HG02870 (cell line): Measurements from ENCODE around the gene MPL.

ENCODE experiments used
- ATAC-seq: cut with Tn5 transposase; IDR thresholded peaks from one replicate; pipeline ENCODE4 v1.9.1; 2021; ENCODE audit warnings: mild to moderate bottlenecking, moderate library complexity; ENCODE audit not compliant: unreplicated experiment

Gene MPL

DNA sequence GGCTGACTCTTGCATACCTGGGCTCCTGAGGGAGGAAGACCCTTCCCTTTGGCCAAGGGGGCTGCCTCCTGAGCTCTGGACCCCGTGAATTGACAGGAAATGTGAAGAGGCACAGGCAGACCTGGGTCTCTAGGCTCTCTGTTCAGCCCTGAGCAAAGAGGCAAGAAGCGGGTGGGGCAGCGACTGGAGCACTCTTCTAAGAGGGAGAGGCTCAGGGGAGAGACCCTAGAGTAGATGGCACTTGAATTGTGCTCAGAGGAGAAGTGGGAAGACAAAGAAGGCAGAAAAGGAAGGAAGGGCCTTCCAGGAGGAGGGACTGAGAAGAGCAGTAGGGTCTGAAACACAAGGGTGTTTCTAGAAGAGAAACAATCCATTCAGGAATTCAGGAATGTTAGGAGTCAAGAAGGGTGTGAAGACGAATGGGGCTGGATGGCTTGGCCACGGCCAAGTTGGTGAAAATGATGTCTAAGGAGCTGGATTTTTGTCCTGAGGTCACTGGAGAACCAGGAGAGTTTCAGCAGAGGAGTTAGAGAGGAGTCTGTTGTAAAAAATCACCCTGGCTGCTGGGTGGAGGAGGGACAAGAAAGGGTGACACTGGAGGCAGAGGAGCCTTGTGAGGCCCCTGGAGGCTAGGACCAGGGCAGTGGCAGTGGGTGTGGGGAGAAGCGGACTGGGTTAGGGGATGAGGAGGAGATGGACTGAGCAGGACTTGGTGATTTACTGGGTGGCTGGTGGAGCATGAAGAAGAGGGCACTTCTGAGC lies 31.5 kb upstream of the MPL start:
- ATAC-seq = no peak

DNA sequence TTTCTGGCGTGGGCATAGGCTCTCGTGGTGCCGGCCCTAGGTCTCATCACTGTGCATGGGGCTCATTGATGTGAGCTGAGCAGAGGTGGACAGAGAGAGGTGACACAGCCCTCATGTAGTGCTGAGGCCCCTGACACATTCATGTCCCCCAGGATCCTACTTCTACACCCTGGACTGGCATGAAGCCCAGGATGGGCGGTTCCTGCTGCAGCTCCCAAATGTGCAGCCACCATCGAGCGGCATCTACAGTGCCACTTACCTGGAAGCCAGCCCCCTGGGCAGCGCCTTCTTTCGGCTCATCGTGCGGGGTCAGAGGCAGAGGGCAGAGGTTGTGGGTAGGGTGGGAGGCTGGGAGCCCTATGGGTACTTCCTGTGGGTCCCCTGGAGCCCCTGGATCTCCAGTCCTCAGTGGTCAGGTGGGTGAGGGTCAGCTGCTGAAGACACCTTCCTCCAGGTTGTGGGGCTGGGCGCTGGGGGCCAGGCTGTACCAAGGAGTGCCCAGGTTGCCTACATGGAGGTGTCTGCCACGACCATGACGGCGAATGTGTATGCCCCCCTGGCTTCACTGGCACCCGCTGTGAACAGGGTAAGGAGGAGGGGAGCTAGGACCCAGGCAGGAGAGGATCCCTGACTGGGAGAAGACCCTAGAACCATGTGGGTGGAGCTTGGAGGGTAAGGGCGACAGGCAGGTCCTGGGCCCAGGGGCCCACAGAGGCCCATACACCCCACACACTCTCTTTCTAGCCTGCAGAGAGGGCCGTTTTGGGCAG lies 30.7 kb upstream of the MPL start:
- no peak for ATAC-seq

DNA sequence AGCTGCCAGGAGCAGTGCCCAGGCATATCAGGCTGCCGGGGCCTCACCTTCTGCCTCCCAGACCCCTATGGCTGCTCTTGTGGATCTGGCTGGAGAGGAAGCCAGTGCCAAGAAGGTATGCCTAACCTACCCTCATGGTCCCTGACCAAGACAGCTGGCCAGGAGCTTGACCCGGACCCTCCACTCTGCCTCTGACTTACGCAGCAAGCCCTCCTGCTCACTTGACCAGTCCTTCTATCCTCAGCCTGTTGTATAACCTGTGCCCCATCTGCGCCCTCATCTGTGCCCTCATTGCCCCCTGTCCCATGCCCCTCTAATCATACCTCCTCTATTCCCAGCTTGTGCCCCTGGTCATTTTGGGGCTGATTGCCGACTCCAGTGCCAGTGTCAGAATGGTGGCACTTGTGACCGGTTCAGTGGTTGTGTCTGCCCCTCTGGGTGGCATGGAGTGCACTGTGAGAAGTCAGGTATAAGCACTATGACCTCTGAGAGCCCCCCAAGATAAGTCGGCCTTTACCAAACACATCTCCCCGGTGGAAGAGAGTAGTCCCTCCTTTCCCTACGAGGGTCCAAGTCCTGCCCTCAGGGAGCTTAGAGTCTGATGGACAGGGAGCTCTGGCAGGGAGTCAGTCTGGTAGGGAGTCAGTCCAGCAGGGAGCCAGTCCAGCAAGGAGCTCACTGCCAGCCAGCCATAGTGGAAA lies 30.0 kb upstream of the MPL start:
- no peak for ATAC-seq

DNA sequence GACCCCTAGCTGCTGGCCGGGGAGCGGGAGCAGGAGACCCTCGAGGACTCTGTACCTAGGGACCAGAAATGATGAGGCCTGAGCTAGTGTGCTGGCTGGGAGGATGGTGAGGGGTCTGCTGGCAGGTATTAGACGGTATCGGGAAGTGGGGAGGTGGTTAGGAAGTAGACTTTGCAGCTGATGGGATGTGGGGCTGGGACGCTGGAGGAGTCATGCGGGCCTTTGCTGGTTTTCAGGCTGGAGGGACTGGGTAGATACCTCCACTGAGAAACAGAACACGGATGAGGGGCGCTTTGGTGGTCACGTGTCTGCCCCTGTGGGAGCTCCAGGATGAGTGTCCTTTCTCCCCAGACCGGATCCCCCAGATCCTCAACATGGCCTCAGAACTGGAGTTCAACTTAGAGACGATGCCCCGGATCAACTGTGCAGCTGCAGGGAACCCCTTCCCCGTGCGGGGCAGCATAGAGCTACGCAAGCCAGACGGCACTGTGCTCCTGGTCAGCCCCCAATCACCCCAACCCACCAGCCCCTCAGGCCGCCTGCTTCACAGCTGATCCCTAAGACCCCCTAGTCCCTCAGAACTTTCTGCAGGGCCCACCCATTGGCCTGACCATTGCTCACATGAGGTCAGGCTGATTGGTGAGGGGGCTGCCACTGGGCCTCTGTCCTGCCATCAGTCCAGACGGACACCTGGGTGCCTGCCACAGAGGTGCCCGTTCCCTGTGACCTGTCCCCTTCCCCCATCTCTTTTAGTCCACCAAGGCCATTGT lies 28.8 kb upstream of the MPL start:
- ATAC-seq = no peak

DNA sequence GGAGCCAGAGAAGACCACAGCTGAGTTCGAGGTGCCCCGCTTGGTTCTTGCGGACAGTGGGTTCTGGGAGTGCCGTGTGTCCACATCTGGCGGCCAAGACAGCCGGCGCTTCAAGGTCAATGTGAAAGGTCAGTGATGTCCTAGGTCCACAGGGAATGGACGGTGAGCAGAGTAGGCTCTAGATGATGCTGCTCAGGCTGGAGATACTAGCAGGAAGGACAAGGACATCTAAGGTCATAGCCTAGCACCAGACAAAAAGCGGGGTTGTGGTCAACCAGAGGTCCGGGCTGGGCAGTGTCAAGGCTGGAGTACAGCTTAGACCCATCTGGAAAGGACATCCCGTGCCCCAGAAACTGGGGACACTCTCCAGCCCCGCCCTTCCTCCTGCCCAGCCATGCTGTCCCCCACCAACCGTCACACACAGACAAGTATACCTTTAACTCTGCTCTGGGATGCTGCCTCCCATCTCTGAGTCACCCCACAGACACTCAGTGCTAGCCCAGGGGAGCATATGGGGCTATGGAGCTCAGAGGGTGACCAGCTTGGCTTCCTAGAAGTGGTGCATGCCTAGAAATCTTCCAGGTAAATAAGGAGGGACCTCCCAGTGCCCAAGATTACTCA lies 28.1 kb upstream of the MPL start:
- no peak for ATAC-seq

DNA sequence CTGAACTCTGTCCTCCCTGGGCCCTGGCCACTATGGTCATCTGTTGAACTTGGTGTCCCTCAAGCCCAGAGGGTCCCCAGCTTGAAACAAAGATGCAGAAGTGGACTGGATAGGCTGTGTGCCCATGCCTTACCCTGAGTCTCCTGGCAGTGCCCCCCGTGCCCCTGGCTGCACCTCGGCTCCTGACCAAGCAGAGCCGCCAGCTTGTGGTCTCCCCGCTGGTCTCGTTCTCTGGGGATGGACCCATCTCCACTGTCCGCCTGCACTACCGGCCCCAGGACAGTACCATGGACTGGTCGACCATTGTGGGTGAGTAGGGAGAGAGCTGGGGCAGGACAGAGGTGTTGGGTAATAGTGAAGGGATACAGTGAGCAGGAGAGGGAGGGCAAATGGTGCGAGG lies 26.1 kb upstream of the MPL start:
- no peak for ATAC-seq

DNA sequence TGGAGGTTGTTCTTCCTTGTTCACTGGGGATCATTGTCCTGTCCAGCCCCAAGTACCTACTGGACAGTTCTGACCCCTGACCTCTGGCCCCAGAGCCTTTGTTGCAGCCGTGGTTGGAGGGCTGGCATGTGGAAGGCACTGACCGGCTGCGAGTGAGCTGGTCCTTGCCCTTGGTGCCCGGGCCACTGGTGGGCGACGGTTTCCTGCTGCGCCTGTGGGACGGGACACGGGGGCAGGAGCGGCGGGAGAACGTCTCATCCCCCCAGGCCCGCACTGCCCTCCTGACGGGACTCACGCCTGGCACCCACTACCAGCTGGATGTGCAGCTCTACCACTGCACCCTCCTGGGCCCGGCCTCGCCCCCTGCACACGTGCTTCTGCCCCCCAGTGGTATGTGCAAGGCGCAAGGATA lies 25.4 kb upstream of the MPL start:
- no peak for ATAC-seq

DNA sequence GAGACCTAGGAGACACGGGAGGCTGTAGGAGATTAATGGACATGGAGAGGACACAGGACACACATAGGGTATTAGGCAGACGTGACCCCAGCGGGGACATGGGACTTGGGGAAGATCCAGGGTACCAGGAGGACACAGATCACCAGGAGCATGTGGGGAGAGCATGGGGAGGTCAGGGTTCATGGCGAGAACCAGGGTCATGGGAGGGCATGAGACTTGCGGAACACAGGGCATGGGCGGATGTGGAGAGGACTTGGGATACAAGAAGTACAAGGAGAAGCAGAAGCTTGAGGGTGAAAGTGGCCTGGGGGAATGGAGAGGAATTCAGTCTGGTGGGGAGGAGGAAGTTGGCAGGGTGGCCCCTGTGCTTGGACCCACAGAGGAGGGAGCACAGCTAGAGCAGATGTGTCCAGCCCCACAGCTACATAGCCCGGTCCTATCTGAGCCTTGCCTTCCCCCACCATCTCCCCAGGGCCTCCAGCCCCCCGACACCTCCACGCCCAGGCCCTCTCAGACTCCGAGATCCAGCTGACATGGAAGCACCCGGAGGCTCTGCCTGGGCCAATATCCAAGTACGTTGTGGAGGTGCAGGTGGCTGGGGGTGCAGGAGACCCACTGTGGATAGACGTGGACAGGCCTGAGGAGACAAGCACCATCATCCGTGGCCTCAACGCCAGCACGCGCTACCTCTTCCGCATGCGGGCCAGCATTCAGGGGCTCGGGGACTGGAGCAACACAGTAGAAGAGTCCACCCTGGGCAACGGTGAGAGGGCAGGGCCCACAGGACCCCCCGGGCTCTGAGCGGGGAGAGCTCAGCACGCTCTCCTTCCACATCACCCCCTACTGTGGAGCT lies 24.7 kb upstream of the MPL start:
- no peak for ATAC-seq

DNA sequence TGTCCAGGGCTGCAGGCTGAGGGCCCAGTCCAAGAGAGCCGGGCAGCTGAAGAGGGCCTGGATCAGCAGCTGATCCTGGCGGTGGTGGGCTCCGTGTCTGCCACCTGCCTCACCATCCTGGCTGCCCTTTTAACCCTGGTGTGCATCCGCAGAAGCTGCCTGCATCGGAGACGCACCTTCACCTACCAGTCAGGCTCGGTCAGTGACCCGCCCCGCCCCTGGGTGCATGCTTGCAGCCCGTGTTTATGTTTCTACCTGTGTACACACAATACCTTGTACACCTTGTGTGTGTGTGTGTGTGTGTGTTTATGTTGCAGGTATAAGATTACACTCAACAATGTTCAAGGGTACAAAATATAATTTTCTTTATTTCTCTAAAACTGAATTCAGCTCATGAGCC lies 23.8 kb upstream of the MPL start:
- ATAC-seq = no peak

DNA sequence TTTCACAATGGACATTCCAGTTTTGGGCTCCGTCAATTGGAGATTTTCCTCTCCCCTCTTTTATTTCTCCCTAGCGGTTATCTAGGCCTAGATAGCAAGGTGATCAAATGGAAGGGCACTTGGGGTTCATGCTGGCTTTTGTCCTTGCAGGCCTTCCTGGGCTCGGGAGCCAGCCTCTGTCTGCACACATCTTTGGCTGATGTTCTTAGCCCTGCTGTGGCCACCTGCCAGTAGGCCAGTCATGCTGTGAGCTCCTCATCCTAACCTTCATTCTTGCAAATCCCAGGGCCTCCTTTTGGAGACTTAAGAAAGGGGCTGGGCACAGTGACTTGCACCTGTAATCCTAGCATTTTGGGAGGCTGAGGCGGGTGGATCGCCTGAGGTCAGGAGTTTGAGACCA lies 23.4 kb upstream of the MPL start:
- ATAC-seq = no peak

DNA sequence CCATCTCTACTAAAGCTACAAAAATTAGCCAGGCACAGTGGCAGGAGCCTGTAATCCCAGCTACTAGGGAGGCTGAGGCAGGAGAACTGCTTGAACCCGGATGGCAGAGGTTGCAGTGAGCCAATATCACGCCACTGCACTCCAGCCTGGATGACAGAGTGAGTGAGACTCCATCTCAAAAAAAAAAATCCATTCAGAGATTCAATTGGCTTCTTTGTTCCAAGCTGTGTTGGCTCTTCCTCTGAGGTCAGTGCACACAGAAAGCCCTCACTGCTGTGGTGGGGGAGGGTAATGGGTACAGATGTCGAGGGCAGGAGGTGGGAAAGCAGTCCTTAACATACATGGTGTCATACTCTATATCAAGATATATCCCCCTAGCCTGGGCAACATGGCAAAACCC lies 22.1 kb upstream of the MPL start:
- ATAC-seq = no peak

DNA sequence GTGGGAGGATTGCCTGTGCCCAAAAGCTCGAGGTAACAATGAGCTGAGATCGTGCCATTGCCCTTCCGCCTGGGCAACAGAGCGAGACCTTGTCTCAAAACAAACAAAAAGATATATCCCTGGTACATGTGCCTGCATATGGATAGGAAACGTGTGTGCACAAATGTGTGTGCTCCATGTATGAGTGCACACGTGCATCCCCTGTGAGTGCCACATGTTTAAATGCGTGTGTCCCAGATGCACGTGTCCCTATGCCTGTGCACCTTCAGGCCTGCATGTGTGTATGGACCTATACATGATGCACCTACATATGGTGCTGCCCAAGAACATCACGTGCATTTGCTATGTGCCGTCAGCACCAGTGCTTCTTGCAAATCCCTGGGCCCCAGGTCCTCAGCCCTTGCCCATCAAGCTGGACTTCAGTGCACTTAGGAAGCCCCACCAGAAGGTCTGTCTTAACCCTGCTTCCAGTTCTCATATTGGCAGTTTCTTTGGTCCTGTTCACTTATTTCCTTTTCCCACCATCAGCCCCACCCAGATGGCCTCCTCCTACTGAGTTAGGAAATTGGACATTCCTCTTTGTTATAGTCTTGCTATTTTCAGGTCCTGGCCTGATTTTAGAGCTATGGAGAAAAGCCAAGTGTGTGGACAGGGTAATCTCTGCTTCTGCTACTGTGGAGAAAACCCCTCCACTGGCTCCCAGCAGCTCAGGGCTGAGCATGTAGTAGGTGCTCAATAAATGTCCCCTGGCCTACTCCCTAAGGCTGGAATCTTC lies 21.5 kb upstream of the MPL start:
- no peak for ATAC-seq

DNA sequence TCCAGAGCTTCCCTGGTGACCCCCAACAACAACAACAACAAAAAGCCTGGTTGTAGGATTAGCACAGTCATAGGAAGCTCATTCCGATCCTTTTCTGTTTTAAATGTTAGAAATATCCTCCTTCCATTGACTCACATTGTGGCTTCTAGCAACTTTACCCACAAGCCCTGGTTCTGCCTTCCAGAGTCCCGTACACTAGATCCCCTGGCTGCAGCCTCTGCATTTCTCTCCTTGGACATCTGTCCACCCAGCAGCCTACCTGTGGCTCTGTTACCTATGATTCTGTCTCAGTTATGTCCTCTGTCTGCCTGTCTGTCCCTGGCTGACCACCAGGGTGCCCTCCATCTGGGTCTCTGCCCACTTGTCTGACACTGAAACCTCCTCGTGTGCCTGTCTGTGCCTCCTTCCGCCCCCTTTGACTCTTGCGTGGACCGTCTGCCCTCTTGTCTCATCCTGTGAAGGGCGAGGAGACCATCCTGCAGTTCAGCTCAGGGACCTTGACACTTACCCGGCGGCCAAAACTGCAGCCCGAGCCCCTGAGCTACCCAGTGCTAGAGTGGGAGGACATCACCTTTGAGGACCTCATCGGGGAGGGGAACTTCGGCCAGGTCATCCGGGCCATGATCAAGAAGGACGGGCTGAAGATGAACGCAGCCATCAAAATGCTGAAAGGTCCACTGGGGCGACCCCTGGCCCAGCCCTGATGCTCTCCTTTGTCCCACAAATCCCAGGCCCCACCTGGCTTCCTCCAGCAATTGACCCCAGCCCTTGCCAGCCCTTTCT lies 20.7 kb upstream of the MPL start:
- ATAC-seq = no peak

DNA sequence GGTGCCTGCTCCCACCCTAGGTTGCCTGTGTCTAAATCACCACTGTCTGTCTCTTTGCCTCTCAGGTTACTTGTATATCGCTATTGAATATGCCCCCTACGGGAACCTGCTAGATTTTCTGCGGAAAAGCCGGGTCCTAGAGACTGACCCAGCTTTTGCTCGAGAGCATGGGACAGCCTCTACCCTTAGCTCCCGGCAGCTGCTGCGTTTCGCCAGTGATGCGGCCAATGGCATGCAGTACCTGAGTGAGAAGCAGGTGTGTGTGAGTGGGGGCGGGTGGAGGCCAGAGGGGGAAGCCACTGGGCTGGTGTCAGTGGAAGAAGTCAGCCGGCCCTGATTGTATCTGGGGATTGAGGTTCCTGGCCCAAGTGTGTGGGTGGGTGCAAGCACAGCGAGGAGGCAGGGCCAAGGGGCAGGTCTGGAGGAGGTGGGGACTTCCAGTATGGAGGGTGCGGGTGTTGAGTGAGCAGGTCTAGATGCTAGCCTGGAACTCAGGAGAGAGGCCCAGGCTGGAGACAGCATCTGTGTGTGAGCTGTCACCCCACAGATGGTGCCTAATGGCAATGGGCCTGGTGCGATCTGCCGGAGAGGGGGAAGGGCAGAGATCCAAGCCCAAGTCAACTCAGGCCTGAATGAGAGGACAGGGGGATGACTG lies 19.7 kb upstream of the MPL start:
- ATAC-seq = no peak

DNA sequence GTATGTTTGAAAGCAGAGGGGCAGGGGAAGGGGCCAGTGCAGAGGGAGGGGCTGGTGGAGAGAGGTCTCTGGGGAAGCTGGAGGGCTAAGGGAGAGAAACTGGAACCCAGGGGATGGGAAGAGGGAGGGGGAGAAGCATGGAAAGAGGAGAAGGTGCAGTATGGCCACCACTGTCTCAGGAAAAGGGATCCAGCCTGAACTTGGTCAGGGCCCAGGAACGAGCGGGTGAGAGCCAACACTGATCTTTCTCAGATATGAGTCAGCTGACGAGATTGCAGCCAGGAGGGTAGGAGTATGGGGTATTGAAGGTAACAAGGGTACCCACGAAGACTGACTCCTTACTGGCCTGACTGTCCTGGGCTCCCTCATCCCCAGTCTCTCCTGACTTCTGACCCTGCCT lies 18.8 kb upstream of the MPL start:
- no peak for ATAC-seq

DNA sequence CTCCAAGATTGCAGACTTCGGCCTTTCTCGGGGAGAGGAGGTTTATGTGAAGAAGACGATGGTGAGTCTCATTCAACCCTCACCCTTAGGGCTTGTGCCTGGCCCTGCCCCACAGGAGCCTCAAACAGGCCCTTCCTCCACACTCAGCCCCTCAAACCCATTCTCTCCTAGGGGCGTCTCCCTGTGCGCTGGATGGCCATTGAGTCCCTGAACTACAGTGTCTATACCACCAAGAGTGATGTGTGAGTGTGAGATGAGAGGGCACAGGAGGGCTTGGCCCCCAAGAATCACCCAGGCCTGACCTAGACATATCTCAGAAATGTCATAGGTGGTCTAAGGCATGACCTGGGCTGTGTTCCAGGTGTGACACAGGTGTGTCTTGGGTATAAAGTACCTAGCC lies 18.3 kb upstream of the MPL start:
- no peak for ATAC-seq

DNA sequence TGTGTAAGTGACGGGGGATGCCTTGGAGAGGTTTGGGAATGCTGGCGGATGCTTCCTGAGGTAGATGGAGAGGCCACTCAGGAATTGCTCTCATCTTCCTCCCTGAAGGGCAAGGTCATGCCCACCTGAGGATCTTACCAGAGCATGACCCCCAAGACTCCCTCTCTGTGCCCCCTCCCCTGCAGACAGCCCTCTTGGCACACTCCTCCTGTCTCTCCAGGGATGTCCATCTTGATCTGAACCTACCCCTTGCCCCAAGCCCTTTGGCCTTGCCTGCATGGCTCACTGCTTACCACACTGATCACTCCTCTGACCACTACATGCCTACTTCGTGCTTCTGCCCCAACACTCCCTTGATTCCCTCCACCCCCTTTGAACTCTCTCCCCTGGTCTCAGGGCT lies 17.9 kb upstream of the MPL start:
- no peak for ATAC-seq
